Liver (tissue), 2 donors: ENCODE data around the gene NOVA2.

Experiments used
- SP1 ChIP-seq: IDR thresholded peaks from 2 replicates; pipeline ENCODE4 v1.6.1; 2018; ENCODE audit warnings: antibody characterized with exemption, mild to moderate bottlenecking
- ZBTB33 ChIP-seq: IDR thresholded peaks from 2 replicates; pipeline ENCODE4 v1.6.1; 2016; ENCODE audit warnings: antibody characterized with exemption
- donor health status: healthy.

GRCh38 chr19:45998834-45999233, 25.2 kb upstream of the NOVA2 start:
- TF ChIP-seq ZBTB33 (no peak), SP1 (no peak)
